NCI-H446 (cell line): ENCODE results near the gene GUCY1A1.
"Not testable (repeated sequence)": the region's sequence is repeated elsewhere in the genome, so short reads cannot be mapped to it uniquely, and the experiment has no call there.

ENCODE experiments used
- DNase-seq, 2 experiments: peaks; one replicate each; lab custom pipeline; 2025; lab: John Stamatoyannopoulos, UW

The GUCY1A1 gene, protein sequence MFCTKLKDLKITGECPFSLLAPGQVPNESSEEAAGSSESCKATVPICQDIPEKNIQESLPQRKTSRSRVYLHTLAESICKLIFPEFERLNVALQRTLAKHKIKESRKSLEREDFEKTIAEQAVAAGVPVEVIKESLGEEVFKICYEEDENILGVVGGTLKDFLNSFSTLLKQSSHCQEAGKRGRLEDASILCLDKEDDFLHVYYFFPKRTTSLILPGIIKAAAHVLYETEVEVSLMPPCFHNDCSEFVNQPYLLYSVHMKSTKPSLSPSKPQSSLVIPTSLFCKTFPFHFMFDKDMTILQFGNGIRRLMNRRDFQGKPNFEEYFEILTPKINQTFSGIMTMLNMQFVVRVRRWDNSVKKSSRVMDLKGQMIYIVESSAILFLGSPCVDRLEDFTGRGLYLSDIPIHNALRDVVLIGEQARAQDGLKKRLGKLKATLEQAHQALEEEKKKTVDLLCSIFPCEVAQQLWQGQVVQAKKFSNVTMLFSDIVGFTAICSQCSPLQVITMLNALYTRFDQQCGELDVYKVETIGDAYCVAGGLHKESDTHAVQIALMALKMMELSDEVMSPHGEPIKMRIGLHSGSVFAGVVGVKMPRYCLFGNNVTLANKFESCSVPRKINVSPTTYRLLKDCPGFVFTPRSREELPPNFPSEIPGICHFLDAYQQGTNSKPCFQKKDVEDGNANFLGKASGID

DNA sequence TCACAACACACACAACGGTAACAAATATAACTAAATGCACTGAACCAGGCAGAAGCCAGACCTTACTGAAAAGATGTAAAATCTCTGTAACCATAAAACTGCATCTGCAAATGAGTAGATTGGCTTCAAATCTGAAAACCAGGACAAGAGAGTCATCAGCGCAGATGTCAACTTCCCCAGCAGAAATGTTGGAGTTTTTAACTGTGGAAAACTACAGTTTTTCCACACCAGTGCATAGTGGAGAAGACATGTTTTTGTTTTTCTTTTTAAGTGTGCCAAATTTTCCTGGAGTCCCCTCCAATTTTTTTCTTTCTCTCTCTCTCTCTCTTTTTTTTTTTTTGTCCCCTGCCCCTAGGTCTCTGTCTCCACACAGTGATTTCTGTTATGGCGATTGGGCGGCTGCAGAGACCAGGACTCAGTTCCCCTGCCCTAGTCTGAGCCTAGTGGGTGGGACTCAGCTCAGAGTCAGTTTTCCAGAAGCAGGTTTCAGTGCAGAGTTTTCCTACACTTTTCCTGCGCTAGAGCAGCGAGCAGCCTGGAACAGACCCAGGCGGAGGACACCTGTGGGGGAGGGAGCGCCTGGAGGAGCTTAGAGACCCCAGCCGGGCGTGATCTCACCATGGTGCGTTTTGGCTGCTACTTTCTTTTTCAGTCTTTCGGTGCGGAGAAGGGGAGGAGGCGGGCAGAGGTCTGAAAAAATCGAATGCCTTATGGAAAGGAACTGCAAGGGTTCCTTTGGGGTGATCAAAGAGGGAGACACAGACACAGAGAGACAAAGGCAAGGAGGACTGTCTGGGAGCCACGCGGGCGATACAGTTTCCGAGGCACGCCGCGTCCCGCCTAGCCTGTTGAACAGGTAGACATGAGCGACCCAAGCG lies at the start of gene GUCY1A1:
GUCY1A1 (plus strand) TSS at position 505 of the 878 bp plus-strand sequence. CDS start 30,020 bp downstream, outside the sequence.
- DNase-seq = peak; percentile 40 to 43

DNA sequence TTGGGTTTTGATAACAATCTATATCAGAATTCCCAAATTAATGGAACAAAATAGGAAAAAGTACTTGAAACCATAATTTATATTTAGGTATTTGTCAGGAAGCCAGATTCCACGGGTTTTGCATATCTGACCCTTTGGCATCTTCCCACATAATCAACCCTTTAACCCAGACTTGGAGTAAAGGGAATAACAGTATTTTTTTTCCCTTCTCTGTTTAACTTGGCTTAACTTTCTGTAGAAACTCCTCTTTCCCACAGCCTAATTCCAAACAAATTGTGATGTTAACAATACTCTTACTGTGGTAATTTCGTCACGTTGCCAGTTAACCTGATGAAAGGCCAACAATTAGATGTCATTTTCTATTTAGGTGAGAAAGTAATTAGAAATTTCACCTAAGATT lies 49.4 kb upstream of the GUCY1A1 start:
- no peak for DNase-seq

DNA sequence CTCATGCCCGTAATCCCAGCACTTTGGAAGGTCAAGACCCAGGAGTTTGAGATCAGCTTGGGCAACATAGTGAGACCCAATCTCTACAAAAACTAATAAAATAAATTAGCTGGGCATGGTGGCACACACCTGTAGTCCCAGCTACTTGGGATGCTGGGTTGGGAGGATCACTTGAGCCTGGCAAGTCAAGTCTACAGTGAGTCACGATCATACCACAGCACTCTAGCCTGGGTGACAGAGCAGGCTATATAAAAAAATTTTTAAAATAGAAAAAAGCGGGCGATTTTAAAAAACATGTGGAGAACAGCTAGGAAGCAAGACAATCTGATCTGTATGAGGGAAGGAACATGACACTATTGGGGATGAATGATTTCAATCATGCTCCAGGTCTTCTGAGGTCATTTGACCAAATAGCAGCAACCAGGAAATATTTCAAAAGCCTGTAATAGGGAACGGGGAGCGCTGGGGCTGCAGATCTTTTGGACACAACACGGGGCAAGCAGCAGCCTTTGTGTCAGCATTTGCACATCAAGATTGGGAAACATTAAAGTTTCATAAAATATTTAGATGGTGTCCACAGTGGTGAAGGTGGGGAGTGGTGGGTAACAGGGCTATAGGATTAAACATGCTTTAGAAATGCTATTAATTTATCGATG lies 48.3 kb upstream of the GUCY1A1 start:
- no peak for DNase-seq

DNA sequence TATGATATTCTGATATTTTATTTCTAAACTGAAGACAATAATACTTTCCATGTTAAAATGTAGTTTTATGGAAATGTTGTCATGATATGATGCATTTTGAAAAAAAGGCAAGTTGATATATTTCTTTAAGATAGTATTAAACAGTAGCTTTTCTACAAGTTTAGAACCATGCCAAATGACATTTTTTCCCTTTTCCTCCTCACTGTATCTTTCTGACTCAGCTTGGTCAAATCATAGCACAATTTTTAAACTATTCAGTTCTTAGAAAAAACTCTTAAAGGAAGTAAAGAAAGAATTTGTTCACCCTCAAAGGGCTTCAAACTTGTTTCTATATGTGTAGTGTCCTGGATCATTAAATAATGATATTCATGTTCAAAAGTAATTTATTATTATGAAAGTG lies 46.0 kb upstream of the GUCY1A1 start:
- DNase-seq = no peak

DNA sequence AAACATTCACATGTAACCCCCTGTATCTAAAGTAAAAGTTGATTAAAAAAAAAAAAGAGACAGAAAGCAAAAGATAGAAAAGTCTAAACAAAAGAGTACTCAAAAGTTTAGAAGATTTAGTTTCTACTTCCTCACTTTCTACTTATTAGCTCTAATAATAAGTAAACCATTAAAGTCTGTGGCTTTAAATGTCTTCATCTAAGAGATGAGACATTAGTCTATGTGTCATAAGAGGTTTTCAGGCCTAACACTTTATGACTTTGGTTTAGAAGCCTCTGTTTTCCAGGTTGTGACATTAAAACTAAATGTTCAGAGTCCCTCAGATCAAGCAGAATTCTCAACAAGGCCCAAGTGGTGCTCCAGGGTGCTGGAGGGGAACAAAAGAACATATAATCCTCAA lies 42.2 kb upstream of the GUCY1A1 start:
- no peak for DNase-seq

DNA sequence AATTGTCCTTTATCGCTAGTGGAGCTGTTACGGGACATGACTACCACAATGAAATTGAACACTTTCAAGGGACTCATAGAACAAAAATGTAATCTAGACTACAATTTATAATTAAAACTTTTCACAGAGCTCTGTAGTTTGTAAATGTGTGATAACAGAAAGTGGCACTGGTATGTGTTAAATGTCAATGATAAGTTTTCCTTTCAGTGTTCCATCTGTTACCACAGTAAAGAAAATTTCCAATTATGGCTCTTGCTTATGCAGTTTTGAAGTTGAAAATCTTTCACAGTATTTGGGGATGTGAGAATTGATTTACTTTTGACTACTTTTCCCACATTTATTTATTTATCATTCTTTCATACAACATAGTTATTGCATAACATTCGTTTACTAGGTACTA lies 40.1 kb upstream of the GUCY1A1 start:
- DNase-seq = no peak

DNA sequence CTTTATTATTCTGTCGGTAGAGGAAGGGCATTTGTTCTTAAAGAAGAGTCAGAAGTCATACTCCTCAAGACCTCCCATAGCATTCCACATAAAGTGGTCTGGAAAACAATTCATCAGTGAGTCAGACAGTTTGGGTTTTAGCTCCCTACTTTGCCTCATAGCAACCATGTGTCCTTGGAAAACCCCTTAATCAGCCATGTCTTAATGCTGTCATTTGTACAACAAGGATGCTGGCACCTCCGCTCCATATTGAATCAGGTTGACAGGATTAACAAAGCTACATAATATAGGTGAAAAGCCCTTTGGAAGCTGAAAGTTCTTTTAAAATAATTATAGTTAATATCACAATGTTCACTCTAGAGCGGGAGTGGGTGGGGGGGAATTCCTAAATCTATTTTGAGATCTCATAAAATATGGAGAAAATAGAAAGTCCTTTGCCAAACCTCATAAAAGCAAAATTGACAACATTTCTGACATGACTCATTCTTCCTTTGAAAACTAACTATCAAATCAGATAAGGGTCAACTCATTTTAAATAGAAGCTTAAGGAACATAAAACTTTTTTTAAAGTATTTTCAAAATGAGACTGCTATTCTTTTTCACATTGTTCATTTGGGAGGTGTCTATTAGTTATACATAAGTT lies 37.3 kb upstream of the GUCY1A1 start:
- no peak for DNase-seq

DNA sequence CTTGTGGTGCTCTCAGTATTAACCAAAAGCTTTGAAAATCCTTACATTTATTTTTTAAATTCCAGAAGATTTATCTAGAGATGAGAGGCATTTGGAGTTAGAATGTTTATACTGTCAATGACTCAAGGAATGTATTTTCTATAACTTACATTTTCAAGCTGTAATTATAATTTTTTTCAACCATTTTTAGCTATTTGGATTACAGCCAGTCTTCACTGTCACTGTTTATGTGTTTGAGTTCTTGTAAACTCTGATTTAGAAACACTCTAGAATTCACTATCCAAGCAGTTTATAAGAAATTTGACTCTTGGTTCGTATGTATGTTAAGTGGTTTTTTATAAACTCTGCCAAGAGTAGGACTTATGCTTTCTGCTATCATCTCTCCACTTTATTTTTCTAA lies 36.7 kb upstream of the GUCY1A1 start:
- DNase-seq = no peak

DNA sequence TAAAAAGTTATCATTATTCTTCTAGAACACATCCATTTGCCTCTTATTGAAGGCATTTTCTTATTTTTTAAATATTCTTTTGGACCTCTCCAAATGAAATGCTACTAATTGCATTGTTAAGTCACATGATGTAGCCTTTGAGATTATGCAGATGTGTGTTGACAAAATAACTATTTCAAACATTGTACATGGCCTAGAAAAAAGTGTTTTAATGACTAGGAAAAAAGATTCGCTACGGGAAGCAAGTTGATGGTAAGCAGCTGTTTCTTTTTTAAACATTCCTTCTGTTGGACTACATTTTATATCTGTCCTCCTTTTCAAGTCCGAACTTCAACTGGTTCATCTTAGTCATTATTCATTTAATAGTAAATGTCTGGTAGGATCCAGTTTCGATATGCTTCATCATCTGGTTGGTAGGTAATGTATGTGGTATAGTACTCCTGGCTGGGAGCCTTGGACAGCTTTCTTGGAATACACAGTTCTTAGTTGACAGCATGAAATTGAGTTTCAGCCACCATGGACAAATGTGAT lies 34.3 kb upstream of the GUCY1A1 start:
- DNase-seq = no peak

DNA sequence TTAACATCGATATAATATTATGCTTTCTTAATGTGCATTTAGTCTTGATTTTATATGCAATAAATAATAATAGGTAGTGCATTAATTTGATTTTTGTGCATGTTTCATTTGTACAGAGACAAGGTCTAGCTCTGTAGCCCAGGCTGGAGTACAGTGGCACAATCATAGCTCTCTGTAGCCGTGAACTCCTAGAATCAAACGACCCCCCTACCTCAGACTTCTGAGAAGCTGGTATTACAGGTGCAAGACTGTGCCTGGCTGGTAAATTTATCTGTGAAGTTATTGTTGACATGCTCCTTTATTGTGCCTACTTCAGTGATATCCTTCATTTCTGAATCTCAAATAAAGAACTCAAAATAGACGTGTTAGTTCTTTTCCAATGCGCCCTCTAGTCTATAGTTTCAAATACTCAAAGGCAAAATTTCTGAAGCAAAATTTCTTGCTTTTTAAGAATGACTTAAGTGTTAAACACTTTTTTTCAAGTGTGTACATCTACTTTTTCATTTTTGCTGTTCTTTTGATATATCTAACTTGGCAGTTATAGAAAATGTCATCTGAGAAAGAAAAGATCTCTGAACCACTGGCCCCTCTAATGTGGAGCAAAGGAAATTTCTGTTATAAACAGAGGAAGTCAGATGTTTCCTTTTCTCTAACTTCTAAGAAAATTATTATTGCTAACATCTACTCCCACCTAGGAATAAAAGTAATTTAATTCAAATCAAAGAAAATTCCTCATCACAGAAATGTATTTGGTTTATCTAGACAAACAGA lies 28.3 kb upstream of the GUCY1A1 start:
- DNase-seq = no peak

DNA sequence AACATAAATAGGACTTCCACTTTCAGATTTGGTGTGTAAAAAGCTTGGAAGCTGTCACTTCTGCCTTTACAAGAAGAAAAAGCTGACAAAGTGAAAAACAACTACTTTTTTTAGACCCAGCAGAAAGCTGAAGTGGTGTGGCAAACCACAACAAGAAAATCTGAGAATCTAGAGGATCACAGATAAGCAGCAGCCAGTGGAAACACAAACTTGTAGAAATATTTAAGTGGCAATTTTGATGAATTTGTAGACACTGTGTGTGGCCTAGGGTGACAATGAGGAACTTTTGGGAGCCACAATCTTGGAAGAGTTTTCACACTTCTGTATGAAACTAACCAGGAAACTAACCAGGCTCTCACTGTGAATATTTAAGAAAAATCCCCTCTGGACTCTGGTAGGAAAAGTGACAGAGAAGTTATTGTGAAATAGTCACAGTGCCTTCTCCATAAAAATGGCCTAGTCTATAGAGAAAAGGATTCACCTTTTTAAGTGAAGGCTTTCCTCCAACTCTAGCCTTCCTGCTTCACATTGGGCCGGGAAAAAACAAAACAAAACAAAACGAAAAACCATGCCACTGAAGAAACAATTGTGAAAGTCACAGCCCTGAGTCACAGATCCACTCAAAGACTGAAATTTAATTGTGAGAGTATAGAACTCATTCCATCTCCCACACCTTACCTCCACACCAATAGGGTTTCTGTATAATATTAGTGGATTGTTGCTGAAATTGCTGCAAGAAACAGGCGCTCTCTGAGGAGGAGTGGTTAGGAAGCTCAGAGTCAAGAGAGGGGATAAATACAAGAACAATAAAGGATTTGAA lies 26.7 kb upstream of the GUCY1A1 start:
- no peak for DNase-seq

DNA sequence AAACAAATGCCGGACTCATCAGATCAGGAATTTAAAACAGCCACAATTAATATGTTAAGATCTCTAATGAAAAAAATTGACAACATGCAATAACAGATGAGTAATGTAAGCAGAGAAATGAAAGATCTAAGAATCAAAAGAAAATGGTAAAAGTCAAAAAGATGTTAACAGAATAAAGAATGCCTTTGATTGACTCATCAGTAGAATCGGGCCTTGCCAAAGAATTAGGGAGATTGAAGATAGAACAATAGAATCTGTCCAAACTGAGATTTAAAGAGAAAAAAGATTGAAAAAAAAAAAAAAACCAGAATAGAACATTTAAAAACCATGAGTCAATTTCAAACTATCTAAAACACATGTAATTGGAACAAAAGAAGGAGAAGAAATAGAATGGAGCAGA lies 25.9 kb upstream of the GUCY1A1 start:
- DNase-seq = no peak

DNA sequence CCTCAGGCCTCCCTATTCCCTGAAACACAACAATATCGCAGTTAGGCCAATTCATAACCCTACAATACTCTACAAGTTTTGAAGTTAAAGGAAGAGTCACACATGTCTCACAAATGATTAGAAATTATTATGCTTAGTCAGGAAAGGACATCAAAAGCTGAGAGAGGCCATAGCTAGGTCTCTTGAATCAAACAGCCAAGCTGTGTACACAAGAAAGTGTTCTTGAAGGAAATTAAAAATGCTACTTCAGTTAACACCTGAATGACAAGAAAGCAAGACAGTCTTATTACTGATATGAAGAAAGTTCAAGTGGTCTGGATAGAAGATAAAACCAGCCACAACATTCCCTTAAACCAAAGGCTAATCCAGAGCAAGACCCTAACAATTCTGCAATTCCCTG lies 23.6 kb upstream of the GUCY1A1 start:
- no peak for DNase-seq

DNA sequence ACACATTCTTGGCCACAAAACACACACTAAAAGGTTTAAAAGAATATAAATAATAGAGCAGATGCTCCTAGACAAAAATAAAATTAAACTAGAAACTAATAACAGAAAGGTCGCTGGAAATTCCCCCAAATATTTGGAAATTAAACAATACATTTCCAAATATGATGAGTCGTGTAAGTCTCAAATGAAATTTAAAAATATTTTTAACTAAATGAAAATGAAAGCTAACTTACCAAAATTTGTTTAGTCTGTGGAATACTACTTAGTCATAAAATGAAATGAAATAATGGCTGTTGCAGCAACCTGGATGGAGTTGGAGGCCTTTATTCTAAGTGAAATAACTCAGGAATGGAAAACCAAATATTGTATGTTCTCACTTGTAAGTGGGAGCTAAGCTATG lies 20.6 kb upstream of the GUCY1A1 start:
- DNase-seq = no peak

DNA sequence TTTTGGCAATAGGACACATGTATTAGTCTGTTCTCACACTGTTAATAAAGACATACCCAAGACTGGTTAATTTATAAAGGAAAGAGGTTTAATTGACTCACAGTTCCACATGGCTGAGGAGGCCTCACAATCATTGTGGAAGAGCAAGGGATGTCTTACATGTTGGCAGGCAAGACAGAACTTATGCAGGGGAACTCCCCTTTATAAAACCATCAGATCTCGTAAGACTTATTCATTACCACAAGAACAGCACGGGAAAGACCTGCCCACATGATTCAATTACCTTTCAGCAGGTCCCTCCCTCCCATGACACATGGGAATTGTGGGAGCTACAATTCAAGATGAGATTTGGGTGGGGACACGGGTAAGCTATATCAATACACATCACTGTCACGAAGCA lies 15.9 kb upstream of the GUCY1A1 start:
- not testable (repeated sequence) for DNase-seq

DNA sequence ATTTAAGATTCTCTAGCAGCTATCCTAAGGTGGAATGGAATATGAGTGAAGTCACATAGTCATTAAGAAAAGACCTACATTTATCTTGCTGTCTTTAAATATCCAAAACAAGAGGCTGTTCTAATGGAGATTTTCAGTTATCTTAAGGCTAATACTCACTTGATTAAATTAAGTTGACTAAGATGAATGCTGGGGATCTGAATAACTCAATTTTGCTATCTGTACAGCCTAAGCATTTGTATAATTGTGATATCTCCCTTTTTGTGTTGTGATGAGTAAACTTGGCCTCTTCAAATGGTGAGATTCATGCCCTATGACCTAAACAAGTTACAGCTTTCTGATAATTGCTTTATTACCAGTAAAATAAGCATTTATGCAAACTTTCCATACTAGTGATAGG lies 13.6 kb upstream of the GUCY1A1 start:
- DNase-seq = no peak

DNA sequence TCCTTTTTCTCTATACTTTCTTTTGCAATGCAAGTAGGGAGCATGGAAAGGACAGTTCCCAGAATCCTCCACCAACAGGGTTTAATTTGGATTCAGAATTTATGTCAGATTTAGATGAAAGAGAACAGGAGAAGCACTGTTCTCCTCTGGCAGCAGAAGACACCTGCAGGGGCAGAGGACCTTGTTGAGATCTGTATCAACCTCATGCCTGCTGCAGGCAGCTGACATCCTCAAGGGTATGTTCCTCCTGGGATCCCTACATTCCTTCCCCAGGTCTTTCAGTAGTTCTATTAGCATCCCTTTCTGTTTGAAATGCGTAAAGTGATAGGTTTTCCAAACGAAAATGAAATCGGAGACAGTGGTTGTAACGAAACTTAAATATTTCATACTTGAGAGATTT lies 10.6 kb upstream of the GUCY1A1 start:
- no peak for DNase-seq

DNA sequence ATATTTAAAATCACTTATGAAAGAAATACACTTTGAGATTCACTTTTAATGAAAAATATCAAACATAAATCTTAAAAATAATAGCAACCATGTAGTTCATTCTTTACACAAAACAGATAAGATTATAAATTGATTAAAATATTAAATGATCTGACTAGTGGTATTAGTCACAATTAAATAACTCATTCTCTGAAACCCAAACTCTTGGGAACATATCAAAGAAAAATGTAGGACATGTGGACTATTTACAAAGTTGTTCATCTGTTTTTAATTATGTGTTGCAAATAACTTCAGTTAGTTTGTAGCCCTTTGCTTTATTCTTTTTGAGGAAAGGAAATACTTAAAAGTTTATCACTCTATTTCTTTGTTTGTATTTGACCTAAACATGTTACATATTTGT lies 9.5 kb upstream of the GUCY1A1 start:
- DNase-seq = no peak

DNA sequence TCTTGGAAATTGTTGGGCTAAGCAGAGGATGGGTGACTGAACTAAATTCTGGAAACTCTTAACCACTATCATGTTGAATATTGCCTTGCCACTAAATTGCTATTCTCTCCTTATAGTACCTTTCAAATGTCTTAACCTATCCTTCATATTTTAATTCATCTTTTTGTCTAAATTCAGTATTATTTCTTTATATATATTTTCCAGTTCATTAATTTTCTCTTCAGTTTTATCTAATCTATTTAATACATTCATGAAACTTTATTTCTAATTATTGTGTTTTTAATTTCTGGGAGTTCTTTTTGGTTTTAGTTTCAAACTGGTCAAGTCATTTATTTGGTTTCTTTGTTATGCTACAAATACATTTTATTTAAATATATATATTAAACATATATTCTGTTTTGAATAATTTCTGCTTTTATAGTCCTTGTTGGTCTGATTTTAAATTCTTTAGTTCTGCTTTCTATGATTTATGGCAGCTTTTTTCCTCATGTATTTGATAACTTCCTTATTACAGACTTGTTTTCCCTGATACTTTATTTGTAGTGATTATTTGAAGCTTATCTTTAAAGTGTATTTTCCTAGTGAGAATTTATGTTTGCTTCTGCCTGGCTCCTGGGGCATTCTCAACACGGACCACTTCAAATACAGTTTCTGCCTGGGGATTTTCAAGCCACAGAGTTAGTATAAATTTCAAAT lies 8.5 kb upstream of the GUCY1A1 start:
- no peak for DNase-seq
